ENCODE measurements around the gene RALGPS2.

Gene RALGPS2

DNA sequence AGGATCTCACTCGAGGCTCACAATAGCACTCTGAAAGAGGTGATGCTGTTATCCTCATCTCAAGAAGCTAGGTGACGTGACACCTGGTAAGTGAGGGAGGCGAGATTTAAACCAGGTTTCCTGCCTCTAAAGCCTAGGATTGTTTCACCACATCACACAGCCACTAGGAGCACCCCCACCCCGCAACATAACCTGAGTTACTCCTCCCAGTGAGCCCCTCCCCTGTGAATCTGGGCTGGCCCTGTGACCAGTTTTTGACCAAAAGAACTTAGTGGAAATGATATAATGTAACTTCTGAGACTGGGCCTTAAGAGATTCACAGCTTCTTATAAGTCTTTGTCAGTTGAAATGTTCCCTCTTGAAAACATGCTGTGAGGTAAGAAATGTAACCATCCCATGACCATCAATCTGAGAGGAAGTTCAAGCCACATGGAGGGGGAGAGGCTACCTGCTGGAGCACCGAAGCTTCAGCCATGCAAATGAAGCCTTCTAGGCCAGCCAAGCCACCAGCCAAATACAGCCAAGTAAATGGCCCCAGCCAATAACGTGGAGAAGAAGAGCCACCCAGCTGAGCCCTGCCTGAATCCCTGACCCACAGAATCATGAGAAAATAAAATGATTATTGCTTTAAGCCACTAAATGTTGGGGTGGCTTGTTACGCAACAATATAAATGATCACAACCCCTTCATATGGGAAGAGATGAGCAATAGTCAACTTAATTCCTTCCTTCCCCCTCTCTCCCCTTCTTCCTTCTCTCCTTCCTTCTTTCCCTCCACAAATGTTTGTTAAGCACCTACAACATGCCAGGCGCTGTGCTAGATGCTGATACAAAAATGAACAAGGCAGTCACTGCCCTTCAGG, 239.7 kb downstream of the RALGPS2 start:
- TF ChIP-seq, protein P1, sequence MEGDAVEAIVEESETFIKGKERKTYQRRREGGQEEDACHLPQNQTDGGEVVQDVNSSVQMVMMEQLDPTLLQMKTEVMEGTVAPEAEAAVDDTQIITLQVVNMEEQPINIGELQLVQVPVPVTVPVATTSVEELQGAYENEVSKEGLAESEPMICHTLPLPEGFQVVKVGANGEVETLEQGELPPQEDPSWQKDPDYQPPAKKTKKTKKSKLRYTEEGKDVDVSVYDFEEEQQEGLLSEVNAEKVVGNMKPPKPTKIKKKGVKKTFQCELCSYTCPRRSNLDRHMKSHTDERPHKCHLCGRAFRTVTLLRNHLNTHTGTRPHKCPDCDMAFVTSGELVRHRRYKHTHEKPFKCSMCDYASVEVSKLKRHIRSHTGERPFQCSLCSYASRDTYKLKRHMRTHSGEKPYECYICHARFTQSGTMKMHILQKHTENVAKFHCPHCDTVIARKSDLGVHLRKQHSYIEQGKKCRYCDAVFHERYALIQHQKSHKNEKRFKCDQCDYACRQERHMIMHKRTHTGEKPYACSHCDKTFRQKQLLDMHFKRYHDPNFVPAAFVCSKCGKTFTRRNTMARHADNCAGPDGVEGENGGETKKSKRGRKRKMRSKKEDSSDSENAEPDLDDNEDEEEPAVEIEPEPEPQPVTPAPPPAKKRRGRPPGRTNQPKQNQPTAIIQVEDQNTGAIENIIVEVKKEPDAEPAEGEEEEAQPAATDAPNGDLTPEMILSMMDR (IDR thresholded peaks at IDR 0.05; ENCODE audit: low read depth, low read length) = no peak
- no peak for DNase-seq (ENCODE audit: low read depth in 2 of 2)
- H3K4me3 ChIP-seq (replicated peaks in 1 of 2; ENCODE audit: low read depth in 2 of 2, low read length in 2 of 2) = no peak overlapping the region

DNA sequence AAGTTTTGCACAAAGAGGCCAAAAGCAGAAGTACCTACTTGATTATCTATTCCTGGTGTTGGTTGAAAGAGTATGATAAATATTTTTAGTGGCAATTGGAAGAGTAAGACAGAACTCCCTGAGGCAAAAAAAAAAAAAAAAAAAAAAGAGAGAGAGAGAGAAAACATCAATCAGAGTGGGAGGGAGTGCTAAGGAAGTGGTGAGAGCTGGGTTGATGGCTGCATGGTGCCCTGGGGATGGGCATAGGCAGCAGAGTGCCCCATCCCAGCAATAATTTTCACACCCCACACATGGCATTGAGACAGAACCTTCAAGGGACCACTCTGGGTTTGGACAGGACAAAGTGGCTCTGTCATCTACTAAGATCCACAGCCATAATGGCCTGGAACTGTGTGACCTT, 241.3 kb downstream of the RALGPS2 start:
- TF ChIP-seq, protein P1 (IDR thresholded peaks at IDR 0.05; ENCODE audit: low read depth, low read length) = no peak
- no peak overlapping the region for H3K4me3 ChIP-seq (replicated peaks in 1 of 2; ENCODE audit: low read depth in 2 of 2, low read length in 2 of 2)
- no peak for DNase-seq (ENCODE audit: low read depth in 2 of 2)

DNA sequence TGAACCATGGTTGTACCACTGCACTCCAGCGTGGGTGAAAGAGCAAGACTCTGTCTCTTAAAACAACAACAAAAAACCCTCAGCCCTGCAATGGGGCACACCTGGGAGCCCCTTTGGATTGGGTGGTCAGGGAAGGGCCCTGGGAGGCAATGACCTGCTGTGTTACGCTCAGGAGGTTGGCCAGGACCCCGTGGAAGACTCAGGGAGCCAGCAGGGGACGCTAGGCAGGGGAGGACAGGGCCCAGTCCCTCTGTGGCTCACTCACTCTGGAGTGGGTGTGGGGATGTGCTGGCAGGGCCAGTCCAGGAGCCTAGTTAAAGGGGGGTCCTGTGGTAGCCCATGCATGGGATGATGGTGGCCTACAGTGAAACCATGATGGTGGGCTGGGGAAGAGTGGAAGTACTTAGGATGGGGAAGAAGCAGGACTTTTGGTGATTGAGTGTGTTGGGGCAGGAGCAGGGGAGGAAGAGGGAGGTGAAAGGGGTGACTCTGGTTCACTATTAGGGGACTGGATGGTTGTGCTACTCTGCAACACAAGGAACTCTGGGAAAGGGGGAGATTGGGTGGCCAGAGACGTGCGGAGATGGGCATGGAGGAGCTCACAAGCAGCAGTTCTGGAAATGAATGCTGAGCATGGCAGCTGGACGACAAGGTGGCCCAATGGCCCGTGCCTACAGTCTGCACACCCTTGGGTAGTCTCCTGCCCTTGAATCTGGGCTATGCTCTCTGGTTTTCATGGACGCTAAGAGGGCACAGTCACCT, 244.4 kb downstream of the RALGPS2 start:
- TF ChIP-seq, protein P1 (IDR thresholded peaks at IDR 0.05; ENCODE audit: low read depth, low read length) = no peak
- DNase-seq (ENCODE audit: low read depth in 2 of 2) = no peak
- H3K4me3 ChIP-seq (replicated peaks in 1 of 2; ENCODE audit: low read depth in 2 of 2, low read length in 2 of 2) = no peak overlapping the region

DNA sequence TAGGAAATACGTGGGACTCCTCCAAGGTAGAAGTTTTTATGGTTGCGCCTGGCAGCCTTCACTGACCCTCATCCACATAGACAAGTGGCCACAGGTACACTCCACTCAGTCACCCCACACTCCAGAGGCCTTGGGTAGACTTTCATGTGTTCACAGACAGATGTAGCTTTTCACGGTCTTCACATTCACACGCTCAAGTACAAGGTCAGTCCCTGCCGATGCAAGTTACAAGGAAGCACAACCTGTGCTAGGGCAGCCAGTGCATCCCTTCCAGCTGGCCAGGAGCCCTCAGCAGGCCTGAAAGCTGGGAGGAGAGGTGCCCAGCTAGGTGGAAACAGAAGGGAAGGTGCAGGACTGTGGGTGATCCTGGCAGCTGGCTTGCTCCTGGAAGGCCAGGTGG, 245.1 kb downstream of the RALGPS2 start:
- no peak overlapping the region for H3K4me3 ChIP-seq (replicated peaks in 1 of 2; ENCODE audit: low read depth in 2 of 2, low read length in 2 of 2)
- TF ChIP-seq, protein P1 (IDR thresholded peaks at IDR 0.05; ENCODE audit: low read depth, low read length) = no peak
- DNase-seq (ENCODE audit: low read depth in 2 of 2) = no peak

Measured in cardiac fibroblast (primary cell).